GM21381 (cell line): ENCODE results near the gene ASXL1.
"Not testable (repeated sequence)": the region's sequence is repeated elsewhere in the genome, so short reads cannot be mapped to it uniquely, and the experiment has no call there.

Source experiments
- ATAC-seq: cut with Tn5 transposase; IDR thresholded peaks from one replicate; pipeline ENCODE4 v1.9.1; 2021; ENCODE audit warnings: mild to moderate bottlenecking, moderate library complexity; ENCODE audit not compliant: unreplicated experiment

Gene ASXL1

DNA sequence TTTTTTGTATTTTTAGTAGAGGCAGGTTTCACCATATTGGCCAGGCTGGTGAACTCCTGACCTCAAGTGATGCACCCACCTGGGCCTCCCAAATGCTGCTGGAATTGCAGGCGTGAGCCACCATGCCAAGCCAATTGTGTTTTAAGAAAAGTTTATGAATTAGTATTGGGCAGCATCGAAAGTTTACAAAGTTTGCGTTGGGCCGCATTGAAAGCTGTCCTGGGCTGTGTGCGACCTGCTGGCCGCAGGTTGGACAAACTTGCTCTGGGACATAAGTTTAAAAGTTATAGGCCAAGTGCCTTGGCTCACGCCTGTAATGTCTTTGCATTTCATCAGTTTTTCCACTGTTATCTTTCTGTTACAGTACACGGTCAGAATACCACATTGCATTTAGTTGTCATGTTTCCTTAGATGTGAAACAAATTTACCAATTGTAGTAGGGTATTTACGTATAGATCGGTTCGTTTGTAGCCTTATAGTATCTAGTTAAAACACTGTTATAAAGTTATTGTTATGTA, 39.5 kb downstream of the ASXL1 start:
- ATAC-seq, result no peak

DNA sequence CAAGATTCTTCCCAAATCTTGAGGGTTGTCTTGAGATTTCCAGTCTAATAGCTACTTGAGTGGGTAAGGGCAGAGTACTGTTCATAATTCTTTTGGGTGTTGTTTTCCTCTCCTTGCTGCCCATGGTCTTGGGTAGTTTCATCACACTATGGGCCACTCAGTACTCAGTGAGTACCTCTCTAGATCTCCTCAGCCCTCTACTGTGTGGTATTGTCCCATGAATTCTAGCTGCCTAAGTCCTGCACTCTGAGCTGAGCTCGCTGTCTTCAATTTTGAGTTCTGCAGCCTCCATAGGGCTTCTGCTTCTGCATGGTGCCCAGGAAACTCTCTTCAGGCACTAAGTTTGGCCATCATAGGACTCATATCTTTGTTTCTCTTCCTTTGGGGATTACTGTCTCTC, 42.3 kb downstream of the ASXL1 start:
- no peak for ATAC-seq

DNA sequence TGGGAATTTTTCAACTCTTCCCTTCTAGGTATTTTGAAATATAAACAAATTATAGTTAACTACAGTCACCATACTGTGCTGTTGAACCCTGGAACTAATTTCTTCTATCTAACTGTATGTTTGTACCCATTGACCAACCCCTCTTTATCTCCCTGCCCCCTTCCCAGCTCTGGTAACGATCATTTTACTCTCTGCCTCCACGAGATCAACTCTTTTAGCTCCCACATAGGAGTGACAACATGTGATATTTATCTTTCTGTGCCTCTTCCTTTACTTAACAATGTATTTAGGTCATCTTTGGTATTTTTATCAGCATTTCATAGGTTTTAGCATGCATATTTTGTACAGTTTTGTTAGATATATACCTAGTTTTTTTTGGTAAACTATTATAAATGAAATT, 45.9 kb downstream of the ASXL1 start:
- ATAC-seq, result no peak

DNA sequence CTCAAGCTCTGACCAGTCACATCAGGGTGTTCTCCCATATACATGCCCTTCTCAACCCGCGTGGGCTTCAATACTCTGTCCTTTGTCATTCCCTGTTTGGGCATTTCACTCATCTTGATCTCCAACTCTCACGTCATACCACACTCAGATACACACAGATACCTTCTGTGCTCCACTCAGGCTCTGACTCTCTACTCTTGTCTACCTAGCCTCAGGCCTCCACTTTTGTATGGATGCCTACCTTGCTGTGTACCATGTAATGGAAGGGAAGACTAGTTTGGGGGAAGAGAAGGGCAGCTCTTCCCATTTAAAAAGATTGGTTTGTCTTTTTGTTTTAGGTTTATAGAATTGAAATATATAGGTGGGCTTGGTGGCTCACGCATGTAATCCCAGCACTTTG, 48.6 kb downstream of the ASXL1 start:
- ATAC-seq, result no peak

DNA sequence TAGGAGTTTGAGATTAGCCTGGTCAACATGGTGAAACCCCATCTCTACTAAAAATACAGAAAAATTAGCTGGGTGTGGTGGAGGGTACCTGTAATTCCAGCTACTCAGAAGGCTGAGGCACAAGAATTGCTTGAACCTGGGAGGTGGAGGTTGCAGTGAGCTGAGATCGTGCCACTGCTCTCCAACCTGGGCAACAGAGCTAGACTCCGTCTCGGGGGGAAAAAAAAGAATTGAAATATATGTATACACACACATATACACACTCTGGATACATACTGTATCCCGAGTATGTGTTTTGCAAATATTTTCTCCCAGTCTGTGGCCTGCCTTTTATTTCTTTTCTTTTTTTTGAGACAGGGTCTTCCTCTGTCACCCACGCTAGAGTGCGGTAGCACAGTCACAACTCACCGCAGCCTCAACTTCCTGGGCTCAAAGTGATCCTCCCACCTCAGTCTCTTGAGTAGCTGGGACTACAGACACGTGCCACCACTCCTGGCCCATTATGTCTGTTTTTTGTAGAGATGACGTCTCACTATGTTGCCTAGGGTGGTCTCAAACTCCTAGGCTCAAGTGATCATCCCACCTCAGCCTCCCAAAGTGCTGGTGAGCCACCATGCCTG, 49.1 kb downstream of the ASXL1 start:
- not testable (repeated sequence) for ATAC-seq

DNA sequence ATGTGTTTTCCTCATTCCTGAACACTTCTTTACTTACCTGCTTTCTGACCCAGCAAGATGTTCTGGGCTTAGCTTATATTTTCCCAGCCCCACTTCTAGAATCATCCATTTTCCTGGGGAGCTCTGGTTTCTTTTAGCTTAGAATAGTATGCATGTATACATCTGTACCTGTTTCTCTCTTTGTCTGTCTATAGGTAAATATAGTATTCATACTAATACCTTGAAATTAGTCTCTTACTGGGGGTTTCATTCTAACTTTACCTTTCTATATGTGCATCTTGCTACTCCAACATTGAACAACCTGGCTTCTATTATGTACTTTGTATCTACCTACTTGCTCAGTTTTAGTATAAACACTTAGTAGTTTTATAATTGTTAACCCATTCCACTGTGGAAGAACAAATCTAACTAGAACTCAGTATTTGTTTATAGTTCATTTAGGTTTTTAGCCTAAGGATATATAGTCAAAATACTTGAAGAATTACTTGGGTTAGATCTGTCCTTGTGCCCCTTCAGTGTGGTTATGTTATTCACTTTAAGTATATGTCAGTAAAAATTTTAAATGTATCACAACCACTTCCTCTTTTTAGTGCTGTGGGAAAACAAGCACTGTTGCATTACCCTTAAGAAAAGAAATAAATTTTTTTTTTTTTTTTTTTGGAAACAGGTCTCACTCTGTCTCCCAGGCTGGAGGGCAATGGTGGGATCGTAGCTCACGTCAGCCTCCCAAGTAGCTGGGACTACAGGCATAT, 54.0 kb downstream of the ASXL1 start:
- no peak for ATAC-seq

DNA sequence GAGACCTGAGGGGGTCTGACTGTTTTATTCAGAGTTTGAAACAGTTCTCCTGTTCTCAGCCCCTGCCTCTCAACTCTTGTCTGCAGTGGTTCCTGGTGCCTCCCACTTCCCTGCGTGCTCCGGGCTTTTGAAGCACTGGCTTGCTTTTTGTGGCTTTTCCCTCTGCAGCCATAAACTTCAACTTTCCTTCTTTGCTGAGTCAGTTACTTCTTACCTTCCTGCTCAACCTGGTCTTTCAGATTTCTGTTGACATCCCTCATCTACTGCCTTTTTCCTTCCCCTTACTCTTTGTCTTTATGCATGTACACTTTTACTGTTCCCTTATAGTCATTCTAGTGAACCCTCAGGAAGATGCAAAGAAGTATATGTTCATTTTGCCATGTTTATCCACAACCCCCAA, 57.4 kb downstream of the ASXL1 start:
- ATAC-seq, result no peak

DNA sequence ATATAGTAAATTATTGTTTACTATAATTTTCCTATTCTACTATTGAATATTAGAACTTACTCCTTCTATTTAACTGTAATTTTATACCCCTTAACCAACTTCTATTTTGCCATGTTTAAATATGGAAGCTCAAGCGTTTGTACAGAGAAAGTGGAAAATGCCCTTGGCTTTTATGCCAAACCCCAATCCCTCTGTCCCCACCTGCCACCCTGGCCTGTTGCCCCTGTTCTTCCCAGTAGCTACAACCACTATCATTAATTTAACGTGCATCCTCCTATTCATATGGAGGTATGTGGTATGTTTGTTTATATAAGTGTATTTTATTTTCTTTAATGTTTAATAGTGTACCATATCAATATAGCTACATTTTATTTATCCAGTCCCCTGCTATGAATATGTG, 58.1 kb downstream of the ASXL1 start:
- no peak for ATAC-seq

DNA sequence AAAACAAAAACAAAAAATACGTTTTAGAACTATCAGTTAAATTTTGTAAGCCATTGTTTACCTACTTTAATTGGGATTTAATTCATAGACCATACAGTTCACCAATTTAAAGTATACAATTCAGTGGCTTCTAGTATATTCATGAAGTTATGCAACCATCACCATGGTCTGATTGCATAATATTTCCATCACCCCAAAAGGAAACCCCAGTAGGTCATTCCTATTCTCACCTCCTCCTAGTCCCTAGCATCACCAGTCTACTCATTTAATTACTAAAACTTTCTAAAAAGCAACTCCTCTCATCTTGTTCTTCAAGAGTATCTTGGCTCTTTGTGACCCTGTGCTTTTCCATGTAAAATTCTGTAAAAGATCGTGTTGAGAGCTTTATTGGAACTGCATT, 60.2 kb downstream of the ASXL1 start:
- no peak for ATAC-seq

DNA sequence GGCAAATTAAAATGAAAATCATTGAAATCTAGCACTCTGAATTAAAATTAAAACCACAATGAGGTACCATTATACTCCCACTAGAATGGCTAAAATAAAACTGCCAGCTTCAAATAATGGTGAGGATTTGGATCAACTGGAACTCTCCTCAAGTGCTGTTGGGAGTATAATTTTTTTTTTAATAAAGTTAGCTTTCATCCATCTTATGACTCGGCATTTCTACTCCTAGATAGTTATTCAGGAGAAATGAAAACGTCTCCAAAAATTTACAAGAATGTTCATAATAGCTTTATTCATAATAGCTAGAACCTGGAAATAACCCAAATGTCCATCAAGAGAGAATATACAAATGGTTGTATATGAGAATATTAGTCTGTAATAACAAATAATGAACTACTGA, 63.2 kb downstream of the ASXL1 start:
- no peak for ATAC-seq

DNA sequence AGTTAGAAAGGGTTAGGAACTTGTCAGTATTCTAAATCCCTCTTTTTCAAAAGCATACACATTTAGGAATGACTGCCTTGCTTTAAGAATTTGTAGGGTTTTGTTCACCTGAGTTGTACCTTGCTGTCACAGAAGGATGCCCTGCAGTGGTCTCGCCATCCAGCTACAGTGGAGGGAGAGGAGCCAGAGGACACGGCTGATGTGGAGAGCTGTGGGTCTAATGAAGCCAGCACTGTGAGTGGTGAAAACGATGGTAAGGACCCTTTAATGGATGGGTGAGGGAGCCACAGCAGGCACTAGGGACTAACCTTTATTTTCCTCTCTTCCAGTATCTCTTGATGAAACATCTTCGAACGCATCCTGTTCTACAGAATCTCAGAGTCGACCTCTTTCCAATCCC, 69.9 kb downstream of the ASXL1 start:
- ATAC-seq, result no peak

DNA sequence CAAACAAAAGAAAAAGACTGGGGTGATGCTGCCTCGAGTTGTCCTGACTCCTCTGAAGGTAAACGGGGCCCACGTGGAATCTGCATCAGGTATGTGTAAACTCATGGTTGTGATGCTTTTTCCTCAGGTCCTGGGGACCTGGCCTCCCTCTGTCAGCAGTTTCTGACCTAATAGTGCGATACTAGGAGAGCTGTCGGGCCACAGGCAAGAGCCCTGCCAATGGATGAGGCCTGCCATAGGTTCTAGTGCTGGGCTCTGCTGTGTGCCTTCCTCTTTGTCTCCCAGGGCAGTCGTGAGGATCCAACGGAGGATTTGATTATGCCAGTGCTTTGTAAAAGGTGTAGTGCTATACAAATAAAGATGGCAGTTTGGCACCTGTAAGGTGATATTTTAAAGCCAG, 71.2 kb downstream of the ASXL1 start:
- ATAC-seq, result no peak

DNA sequence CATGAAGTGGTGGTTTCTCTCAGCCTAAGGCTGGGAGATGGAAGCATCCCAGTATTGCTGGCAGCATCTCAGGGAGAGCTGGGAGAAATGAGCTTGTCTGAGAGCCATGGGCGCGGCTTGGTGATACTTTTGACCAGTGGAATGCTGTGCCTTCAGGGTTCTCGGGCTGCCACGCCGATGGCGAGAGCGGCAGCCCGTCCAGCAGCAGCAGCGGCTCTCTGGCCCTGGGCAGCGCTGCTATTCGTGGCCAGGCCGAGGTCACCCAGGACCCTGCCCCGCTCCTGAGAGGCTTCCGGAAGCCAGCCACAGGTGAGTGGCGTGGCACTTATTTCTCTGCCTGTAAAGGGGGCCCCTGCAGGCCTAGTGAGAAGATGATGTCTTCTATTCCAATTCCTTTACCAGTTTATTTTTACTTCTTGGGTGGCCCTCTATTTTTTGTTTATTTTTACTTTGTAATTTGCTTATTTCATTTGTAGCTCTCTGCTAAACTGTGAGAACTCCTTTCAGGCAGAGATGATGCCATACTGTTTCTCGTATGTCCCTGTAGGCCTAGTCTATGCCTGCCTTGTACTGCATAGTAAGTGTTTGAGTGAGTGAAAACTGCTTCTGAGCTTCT, 71.7 kb downstream of the ASXL1 start:
- ATAC-seq, result no peak

DNA sequence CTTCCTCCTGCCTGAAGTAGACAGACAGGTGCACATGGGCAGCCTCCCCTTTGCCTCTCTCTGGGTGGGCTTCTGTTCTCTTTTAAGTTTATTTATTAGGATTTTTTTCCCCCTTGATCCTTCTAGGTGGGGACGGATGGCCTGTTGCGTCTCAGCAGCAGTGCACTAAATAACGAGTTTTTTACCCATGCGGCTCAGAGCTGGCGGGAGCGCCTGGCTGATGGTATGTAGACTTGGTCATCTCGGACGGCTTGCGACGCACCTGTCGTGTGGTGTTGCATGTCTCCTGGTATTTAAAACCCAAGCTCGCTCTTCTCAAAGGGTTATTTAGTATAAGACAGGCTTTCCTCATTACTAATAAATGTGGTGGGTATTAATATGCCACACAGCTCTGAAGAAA, 73.3 kb downstream of the ASXL1 start:
- ATAC-seq, result no peak

DNA sequence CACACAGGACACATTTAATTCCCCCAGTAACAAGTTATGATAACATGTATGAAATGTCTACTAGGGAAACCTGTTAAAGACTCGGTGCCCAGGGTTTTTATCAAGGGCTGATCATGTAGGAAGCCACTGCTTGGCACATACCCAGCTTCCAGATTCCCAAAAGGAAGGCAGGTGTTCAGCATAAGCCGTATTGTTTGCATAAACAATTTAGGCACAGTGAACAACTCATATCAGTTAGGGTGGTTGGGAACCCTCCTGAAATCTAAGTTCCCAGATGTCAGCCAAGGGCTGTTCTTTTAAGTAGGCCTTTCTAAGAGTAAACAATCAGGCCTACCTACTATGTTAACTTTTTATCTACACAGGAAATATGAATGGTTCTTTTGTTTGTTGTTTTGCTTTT, 74.1 kb downstream of the ASXL1 start:
- no peak for ATAC-seq

DNA sequence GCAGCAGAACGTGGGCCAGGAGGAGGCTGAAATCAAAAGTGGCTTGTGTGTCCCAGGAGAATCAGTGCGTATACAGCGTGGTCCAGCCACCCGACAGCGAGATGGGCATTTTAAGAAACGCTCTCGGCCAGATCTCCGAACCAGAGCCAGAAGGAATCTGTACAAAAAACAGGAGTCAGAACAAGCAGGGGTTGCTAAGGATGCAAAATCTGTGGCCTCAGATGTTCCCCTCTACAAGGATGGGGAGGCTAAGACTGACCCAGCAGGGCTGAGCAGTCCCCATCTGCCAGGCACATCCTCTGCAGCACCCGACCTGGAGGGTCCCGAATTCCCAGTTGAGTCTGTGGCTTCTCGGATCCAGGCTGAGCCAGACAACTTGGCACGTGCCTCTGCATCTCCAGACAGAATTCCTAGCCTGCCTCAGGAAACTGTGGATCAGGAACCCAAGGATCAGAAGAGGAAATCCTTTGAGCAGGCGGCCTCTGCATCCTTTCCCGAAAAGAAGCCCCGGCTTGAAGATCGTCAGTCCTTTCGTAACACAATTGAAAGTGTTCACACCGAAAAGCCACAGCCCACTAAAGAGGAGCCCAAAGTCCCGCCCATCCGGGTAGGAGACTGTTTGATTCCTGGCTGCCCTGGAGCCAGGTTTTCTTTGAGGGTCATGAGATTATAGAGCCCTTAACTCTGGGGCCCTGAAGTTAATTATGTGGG, 75.3 kb downstream of the ASXL1 start:
- ATAC-seq, result no peak

DNA sequence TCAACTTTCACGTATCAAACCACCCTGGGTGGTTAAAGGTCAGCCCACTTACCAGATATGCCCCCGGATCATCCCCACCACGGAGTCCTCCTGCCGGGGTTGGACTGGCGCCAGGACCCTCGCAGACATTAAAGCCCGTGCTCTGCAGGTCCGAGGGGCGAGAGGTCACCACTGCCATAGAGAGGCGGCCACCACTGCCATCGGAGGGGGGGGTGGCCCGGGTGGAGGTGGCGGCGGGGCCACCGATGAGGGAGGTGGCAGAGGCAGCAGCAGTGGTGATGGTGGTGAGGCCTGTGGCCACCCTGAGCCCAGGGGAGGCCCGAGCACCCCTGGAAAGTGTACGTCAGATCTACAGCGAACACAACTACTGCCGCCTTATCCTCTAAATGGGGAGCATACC, 76.3 kb downstream of the ASXL1 start:
- ATAC-seq, result no peak

DNA sequence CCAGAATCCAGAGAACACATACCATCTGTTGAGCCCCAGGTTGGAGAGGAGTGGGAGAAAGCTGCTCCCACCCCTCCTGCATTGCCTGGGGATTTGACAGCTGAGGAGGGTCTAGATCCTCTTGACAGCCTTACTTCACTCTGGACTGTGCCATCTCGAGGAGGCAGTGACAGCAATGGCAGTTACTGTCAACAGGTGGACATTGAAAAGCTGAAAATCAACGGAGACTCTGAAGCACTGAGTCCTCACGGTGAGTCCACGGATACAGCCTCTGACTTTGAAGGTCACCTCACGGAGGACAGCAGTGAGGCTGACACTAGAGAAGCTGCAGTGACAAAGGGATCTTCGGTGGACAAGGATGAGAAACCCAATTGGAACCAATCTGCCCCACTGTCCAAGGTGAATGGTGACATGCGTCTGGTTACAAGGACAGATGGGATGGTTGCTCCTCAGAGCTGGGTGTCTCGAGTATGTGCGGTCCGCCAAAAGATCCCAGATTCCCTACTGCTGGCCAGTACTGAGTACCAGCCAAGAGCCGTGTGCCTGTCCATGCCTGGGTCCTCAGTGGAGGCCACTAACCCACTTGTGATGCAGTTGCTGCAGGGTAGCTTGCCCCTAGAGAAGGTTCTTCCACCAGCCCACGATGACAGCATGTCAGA, 77.4 kb downstream of the ASXL1 start:
- no peak for ATAC-seq

DNA sequence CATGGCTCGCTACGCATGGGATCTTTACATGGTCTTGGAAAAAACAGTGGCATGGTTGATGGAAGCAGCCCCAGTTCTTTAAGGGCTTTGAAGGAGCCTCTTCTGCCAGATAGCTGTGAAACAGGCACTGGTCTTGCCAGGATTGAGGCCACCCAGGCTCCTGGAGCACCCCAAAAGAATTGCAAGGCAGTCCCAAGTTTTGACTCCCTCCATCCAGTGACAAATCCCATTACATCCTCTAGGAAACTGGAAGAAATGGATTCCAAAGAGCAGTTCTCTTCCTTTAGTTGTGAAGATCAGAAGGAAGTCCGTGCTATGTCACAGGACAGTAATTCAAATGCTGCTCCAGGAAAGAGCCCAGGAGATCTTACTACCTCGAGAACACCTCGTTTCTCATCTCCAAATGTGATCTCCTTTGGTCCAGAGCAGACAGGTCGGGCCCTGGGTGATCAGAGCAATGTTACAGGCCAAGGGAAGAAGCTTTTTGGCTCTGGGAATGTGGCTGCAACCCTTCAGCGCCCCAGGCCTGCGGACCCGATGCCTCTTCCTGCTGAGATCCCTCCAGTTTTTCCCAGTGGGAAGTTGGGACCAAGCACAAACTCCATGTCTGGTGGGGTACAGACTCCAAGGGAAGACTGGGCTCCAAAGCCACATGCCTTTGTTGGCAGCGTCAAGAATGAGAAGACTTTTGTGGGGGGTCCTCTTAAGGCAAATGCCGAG, 78.2 kb downstream of the ASXL1 start:
- no peak for ATAC-seq

DNA sequence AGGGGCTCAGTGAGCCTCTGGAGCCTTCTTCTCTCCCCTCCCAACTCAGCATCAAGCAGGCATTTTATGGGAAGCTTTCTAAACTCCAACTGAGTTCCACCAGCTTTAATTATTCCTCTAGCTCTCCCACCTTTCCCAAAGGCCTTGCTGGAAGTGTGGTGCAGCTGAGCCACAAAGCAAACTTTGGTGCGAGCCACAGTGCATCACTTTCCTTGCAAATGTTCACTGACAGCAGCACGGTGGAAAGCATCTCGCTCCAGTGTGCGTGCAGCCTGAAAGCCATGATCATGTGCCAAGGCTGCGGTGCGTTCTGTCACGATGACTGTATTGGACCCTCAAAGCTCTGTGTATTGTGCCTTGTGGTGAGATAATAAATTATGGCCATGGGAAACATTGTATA, 78.8 kb downstream of the ASXL1 start:
- ATAC-seq, result no peak
